ENCODE data around the gene NPAS2. TPM values are rescaled to one million over a fixed set of nuclear protein-coding genes. Genes with fewer than 3 reads are reported as not detected.

Gene NPAS2
- total RNA-seq, 1 experiment from 2014 or later: not detected

DNA sequence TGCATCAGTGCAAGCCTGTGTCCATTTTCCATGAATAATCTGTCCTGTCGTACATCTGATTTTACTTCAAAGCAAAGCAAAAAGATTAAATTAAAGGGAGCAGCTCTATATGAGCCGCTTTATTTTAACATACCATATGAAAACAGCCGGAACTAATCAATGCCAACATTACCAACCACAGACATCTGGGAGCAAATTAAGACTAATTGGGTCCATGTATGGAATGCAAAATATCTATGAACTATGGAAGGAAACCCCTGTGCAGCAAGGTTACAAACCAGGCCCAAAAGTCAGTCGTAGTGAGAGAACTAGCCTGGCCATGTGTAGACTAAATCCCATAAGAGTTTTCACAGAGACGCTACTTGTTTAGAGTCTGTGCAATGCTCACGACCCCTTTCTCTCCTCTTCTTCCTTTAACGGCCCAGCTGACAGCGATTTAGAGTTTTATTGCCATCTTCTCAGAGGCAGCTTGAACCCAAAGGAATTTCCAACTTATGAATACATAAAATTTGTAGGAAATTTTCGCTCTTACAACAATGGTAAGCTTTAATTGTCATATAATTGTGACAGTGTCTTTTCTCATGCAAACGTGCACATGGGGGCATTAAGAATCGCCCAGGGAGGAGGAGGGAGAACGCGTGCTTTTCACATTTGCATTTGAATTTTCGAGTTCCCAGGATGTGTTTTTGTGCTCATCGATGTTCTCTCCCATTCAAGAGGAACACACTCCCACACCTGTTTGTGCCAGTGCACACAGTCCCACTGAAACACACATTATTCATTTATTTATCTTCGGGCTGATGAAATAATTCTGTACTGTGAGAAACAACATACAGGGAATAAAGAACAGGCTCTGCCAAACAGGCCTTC is 129.2 kb downstream of the NPAS2 start:
- DNase-seq (ENCODE audit: low spot score): no peak
- in situ Hi-C loops (cut with HindIII; ENCODE audit: low sequenced_read_pairs): no loop called here

DNA sequence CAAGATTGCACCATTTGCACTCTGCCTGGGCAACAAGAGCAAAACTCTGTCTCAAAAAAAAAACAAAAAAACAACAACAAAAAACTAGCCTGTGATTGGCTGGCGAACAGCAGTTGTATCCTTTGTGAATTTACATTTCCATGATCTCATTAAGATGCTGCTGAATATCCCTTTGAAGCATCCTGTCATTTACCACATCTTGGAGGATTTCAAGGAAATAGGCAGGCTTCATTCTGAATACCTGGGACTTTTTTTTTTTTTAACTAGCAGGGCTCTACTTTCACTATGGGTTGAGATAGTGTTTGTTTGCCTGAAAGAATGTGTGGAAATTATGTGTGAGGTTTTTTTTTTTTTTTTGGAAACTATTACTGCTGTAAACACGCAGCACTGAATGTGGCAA is 132.6 kb downstream of the NPAS2 start:
- in situ Hi-C loops (cut with HindIII; ENCODE audit: low sequenced_read_pairs): no loop called here
- DNase-seq (ENCODE audit: low spot score): no peak

- in situ Hi-C loops (cut with HindIII; ENCODE audit: low sequenced_read_pairs): no loop called here
- DNase-seq (ENCODE audit: low spot score): no peak
Observed at GRCh38 chr2:100953406-100954043, 133.6 kb downstream of the NPAS2 start.

- in situ Hi-C loops (cut with HindIII; ENCODE audit: low sequenced_read_pairs): no loop called here
- no peak for DNase-seq (ENCODE audit: low spot score)
Observed at GRCh38 chr2:100954044-100954420, 134.1 kb downstream of the NPAS2 start.

GRCh38 chr2:100955226-100955625 is 135.3 kb downstream of the NPAS2 start:
- in situ Hi-C loops (cut with HindIII; ENCODE audit: low sequenced_read_pairs): no loop called here
- DNase-seq (ENCODE audit: low spot score): no peak

DNA sequence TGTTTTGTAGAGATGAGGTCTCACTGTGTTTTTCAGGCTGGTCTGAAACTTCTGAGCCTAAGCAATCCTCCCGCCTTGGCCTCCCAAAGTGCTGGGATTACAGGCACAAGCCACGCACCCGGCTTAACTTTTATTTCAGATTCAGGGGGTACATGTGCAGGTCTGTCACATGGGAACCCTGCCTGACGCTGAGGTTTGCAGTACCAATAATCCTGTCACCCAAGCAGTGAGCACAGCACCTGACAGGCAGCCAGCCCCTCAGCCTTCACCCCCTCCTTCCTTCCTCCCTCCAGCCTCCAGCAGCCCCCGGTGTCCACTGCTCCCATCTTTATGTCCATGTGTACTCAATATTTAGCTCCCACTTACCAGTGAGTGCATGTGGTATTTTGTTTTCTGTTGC is 136.1 kb downstream of the NPAS2 start:
- in situ Hi-C loops (cut with HindIII; ENCODE audit: low sequenced_read_pairs): no loop called here
- no peak for DNase-seq (ENCODE audit: low spot score)

DNA sequence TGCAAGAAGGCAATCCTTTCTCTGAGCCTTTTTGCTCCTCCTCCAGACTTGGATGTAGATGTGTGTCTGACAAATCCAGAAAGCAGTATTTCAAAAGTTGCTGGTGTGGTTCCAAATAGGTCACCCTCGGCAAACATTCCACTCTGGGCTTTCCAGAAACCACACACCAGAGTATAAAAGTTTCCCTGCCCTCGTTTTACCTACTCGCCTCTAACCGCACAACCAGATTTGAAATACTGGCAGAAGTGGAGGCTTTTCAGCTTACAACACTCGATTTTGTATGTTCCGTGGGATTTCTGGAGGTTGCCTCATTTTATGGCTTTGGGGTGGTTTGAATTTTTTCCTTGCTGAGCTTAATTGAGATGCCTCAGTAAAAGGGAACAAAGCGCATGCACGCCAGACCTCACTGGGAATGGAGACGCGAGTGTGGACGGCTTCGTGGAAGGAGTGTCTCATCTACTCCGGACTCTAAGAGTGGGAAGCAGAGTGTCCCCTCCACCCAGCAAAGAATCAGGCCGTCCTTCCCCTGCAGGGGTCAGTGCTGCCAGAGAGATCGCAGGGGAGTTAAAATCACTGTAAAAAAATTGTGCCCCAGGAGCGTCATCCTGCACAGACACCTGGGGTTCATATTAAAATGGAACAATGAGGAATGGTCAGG is 138.2 kb downstream of the NPAS2 start:
- in situ Hi-C loops (cut with HindIII; ENCODE audit: low sequenced_read_pairs): no loop called here
- DNase-seq (ENCODE audit: low spot score): peak; percentile 49

- in situ Hi-C loops (cut with HindIII; ENCODE audit: low sequenced_read_pairs): no loop called here
- peak; percentile 35 for DNase-seq (ENCODE audit: low spot score)
Observed at GRCh38 chr2:100959225-100959880, 139.4 kb downstream of the NPAS2 start.

- no peak for DNase-seq (ENCODE audit: low spot score)
- in situ Hi-C loops (cut with HindIII; ENCODE audit: low sequenced_read_pairs): no loop called here
Observed at GRCh38 chr2:100960688-100961087, 140.7 kb downstream of the NPAS2 start.

GRCh38 chr2:100962366-100963025 is 142.6 kb downstream of the NPAS2 start:
- in situ Hi-C loops (cut with HindIII; ENCODE audit: low sequenced_read_pairs): no loop called here
- DNase-seq (ENCODE audit: low spot score): no peak

DNA sequence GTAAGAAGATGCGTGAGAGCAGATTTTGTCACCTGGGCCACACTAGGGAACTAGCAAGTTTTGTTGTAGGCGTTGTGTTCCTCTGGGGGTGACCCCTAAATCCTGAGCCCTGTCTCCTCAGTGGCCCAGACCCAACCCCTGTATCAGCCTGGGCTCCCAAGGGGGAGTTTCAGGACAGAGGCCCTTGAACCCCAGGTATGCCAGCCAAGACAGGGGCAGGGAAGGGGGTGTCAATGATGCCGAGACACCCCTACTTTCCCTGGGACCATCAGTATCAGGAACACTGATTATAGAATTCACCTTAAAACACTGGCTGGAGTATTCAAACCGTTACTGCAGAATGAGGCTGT is 143.1 kb downstream of the NPAS2 start:
- no peak for DNase-seq (ENCODE audit: low spot score)
- in situ Hi-C loops (cut with HindIII; ENCODE audit: low sequenced_read_pairs): no loop called here

DNA sequence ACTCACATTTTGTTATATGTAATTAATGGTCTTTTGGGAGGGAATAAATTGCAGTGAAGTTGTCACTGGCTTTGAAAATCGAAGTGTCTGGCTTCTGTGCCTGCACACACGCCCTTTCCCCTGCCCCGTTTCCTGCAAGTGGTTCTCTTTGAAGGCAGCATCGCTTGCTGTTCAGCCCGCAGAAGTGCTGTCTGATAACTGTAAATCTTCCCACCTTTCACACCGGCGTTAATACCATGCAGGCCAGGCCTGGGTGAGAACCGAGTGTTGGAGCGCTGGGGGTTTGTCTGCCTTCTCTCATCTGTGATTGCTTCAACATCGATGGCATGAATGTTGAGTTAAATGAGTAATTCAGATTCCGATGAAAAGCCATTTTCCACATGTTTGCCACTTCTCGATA is 144.3 kb downstream of the NPAS2 start:
- in situ Hi-C loops (cut with HindIII; ENCODE audit: low sequenced_read_pairs): no loop called here
- no peak for DNase-seq (ENCODE audit: low spot score)

GRCh38 chr2:100964681-100965169 is 144.8 kb downstream of the NPAS2 start:
- in situ Hi-C loops (cut with HindIII; ENCODE audit: low sequenced_read_pairs): no loop called here
- DNase-seq (ENCODE audit: low spot score): no peak

GRCh38 chr2:100965596-100965995 is 145.7 kb downstream of the NPAS2 start:
- in situ Hi-C loops (cut with HindIII; ENCODE audit: low sequenced_read_pairs): no loop called here
- DNase-seq (ENCODE audit: low spot score): no peak

GRCh38 chr2:100967716-100968115 is 147.8 kb downstream of the NPAS2 start:
- in situ Hi-C loops (cut with HindIII; ENCODE audit: low sequenced_read_pairs): no loop called here
- no peak for DNase-seq (ENCODE audit: low spot score)

DNA sequence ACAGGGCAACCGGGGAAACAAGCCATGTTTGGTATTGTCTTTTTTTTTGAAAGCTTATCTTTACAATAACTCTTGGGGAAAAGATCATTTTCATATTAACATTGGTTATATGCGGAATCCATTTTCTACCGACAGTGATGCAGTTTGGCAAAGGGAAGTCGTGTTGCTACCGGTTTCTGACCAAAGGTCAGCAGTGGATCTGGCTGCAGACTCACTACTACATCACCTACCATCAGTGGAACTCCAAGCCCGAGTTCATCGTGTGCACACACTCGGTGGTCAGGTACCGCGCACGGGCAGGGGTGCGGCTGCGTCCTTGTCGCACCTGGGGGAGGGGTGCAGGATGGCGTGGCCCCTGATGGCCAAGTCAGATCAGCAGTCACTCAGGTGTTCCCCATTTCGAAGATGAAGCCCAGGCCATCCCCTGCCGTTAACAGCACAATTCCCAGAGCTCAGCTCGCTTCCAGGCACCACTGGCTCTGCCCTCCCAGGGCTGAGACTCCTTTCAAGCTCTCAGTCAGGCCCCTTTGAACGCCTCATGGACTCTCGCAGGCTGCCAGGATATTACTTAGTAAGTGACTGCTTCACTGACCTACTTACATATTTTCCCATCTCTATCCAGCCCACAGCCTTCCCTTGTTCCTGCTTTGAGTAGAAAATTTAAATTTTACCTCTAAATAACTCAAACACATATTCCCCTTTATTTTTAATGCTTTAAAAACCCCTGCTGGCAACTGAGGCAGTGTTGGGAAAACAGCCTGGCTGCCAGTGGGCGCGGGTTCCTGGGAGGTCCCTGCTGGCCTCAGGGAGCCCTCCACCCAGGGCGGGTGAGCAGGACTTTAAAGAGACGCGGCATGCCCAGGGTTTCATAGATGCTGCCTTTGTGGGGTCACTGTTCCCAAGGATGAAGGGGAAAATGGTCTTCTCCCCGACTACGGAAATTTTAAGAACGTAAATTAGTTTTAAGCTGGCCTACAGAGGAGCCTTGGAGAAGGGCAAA is 148.5 kb downstream of the NPAS2 start:
- in situ Hi-C loops (cut with HindIII; ENCODE audit: low sequenced_read_pairs): no loop called here
- no peak for DNase-seq (ENCODE audit: low spot score)

GRCh38 chr2:100969998-100970397 is 150.1 kb downstream of the NPAS2 start:
- DNase-seq (ENCODE audit: low spot score): no peak
- in situ Hi-C loops (cut with HindIII; ENCODE audit: low sequenced_read_pairs): no loop called here

DNA sequence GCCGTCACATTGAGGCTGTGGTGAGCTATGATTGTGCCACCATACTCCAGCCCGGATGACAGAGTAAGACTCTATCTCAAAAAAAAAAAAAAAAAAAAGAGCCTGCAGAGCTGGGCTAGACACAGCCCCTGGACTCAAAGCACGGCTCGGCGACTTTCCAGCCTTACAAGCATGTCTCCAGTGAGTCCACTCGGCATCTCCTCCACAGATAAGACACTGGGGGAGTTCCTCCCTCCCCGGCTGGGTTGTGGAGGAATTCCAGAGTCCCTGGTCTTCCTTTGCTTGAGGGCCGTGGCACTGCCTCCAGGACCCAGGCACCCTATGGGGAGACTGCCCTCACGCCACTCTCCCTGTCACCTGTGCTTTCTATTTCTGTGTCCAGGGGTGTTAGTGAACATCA is 151.3 kb downstream of the NPAS2 start:
- in situ Hi-C loops (cut with HindIII; ENCODE audit: low sequenced_read_pairs): no loop called here
- DNase-seq (ENCODE audit: low spot score): no peak

Data from G401 (cell line).